ENCODE data around the gene TMEM256.

Gene TMEM256

DNA sequence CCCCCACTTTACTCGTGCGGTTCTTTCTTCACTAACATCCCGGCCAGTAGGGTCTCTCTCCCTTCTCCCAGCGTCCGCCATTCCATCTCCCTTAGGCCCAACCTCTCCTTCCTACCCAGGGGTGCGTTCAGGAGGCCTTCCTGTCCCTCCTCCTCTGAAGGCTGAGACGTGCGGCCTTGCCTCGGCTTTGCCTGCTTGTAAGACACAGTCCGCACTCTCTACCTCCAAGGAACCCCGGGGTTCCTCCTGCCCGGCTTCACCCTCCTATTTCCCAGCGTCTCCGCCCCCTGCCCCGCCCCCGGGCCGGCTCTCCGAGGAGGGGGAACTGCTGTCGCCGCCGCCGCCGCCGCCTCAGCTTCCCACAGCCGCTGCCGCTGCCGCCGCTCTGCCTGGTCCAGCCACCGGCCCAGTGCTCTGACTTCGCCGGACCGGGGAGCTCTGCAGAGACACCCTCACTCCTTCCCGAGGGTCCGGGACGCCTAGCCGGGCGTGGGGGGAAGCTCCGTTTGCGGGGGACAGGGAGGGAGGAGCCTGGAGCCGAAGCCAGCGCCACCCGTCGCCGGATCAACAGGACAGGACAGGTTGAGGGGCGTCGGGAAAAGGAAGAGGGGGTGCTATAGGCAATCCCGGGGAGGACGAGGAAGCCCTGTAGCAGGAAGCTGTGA is 34.2 kb upstream of the TMEM256 start:
- Mint-ChIP-seq H3K4me3 (peak overlapping the region; percentile 76), H3K9me3 (no peaks in the 10 kb centered on the region), H3K4me1 (ENCODE audit: low read depth) (peaks cover 27% of the 10 kb centered on the region), H3K36me3 (ENCODE audit: low read depth) (peaks cover 15% of the 10 kb centered on the region), H3K27me3 (ENCODE audit: low read depth) (peaks cover 37% of the 10 kb centered on the region), H3K27ac (peak overlapping the region; percentile 74)
- peak; percentile 37 for DNase-seq (ENCODE audit: low spot score)

DNA sequence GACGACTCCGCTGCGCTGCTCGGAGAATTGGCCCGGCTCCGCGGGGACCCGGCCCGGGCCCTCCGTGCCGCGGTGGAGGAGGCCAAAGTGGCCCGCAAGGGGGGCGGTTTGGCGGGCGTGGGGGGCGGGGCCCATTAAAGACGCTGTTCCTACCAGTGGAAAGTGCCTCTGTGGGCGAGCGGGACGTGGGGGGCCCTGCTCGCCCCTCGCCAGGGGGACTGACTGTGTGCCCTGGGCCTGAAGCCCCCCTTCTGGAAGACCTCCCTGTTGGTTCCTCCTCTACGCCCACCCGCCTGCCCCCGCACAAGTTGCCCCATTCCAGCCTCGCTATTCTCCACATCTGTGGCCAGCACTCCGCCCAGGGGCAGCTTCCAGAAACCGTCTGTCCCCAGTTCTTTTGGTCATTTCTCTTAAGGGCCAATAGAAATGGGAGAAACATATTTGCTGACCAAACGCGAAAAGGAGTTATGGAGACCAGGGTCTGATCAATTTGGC is 33.5 kb upstream of the TMEM256 start:
- peaks cover 15% of the 10 kb centered on the region for H3K36me3 Mint-ChIP-seq (ENCODE audit: low read depth)
- DNase-seq (ENCODE audit: low spot score) = no peak
- H3K27ac Mint-ChIP-seq = peak overlapping the region; percentile 74
- H3K27me3 Mint-ChIP-seq (ENCODE audit: low read depth) = peaks cover 33% of the 10 kb centered on the region
- no peaks in the 10 kb centered on the region for H3K9me3 Mint-ChIP-seq
- H3K4me3 Mint-ChIP-seq = peak overlapping the region; percentile 92
- peaks cover 27% of the 10 kb centered on the region for H3K4me1 Mint-ChIP-seq (ENCODE audit: low read depth)

DNA sequence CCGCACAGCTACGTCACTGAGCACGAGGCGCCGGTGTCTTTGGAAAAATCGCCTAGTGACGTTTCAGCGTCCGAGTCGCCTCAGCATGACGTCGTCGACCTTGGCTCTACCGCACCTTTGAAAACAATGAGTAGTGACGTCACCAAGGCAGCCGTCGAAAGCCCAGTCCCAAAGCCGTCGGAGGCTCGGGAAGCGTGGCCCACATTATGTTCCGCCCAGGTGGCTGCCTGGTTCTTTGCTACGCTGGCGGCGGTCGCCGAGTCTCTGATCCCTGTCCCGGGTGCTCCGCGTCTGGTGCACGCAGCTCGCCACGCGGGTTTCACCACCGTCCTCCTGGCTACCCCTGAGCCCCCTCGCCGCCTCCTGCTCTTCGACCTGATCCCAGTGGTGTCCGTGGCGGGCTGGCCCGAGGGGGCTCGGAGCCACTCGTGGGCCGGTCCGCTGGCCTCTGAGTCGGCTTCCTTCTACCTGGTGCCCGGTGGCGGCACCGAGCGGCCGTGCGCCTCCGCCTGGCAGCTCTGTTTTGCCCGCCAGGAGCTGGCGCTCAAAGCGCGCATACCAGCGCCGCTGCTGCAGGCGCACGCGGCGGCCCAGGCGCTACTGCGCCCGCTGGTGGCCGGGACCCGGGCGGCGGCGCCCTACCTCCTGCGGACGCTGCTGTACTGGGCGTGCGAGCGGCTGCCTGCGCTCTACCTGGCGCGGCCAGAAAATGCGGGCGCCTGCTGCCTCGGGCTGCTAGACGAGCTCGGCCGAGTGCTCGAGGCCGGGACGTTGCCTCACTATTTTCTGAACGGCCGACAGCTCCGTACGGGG is 32.9 kb upstream of the TMEM256 start:
- Mint-ChIP-seq H3K36me3 (ENCODE audit: low read depth) (peaks cover 15% of the 10 kb centered on the region), H3K27ac (peak overlapping the region; percentile 96), H3K4me3 (peak overlapping the region; percentile 92), H3K27me3 (ENCODE audit: low read depth) (peaks cover 29% of the 10 kb centered on the region), H3K9me3 (no peaks in the 10 kb centered on the region), H3K4me1 (ENCODE audit: low read depth) (peaks cover 27% of the 10 kb centered on the region)
- peak; percentile 86 for DNase-seq (ENCODE audit: low spot score)

DNA sequence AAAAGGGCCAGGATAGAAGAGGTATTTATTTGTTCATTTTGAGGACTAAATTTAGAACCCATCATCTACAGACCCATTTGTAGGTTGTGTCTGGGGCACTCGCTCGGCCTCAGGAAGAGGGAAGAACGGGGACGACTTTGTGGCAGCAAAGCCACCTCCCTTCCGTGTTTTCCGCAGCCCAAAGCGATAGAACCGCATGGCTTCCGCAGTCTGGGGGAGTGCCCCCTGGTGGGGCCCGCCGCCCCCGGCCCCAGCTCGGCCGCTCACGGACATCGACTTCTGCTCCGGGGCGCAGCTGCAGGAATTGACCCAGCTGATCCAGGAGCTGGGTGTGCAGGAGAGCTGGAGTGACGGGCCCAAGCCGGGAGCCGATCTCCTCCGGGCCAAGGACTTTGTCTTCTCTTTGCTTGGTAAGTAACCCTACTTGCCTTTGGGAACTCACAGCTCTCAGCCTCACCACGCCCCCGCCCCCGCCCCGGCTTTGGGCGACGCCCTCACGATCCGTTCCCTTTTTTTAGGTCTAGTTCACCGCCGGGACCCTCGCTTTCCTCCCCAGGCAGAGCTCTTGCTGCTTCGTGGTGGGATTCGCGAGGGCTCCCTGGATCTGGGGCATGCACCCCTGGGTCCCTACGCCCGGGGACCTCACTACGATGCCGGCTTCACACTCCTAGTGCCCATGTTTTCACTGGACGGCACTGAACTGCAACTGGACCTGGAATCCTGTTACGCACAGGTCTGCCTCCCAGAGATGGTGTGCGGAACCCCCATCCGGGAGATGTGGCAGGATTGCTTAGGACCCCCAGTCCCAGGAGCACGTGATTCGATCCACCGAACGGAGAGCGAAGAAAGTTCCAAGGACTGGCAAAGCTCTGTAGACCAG is 32.0 kb upstream of the TMEM256 start:
- Mint-ChIP-seq H3K4me1 (ENCODE audit: low read depth) (peaks cover 27% of the 10 kb centered on the region), H3K27me3 (ENCODE audit: low read depth) (peaks cover 24% of the 10 kb centered on the region), H3K36me3 (ENCODE audit: low read depth) (peaks cover 15% of the 10 kb centered on the region), H3K4me3 (peak overlapping the region; percentile 92), H3K9me3 (no peaks in the 10 kb centered on the region), H3K27ac (peak overlapping the region; percentile 96)
- peak; percentile 71 for DNase-seq (ENCODE audit: low spot score)

DNA sequence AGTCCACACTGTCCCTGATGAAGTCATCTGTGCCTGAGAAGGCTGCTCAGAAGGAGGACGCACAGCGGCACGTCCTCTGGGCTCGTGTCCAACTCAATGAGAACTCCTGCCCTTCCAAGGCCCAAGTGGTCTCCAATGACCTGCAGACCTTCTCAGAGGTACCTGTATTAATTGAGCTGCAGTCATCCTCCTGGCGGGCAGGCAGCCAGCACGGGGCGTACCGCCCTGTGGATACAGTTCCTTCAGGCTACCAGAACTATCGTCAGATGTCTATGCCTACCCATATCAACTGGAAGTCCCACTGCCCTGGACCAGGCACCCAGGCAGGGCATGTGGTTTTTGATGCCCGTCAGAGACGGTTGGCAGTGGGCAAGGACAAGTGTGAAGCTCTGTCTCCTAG is 28.4 kb upstream of the TMEM256 start:
- no peak for DNase-seq (ENCODE audit: low spot score)
- Mint-ChIP-seq H3K36me3 (ENCODE audit: low read depth) (peaks cover 2% of the 10 kb centered on the region), H3K9me3 (no peaks in the 10 kb centered on the region), H3K27ac (no peak overlapping the region), H3K27me3 (ENCODE audit: low read depth) (no peaks in the 10 kb centered on the region), H3K4me3 (no peak overlapping the region), H3K4me1 (ENCODE audit: low read depth) (peaks cover 5% of the 10 kb centered on the region)

DNA sequence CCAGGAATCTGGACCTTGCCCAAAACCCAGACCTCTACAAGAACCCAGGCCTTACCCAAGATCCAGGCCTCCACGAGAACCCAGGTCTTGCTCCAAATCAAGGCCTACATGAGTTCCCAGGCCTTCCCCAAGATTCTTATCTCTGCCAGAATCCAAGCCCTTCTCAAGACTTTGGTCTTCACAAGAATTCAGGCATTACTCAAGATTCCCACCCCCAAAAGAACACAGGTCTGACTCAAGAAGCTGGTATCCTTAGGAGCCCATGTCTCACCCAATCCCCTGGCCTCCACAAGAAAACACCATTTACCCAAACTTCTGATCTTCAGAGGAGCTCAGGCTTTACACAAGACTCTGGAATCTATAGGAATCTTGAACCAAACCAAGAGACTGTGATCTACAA is 27.3 kb upstream of the TMEM256 start:
- Mint-ChIP-seq H3K27me3 (ENCODE audit: low read depth) (no peaks in the 10 kb centered on the region), H3K36me3 (ENCODE audit: low read depth) (no peaks in the 10 kb centered on the region), H3K9me3 (no peaks in the 10 kb centered on the region), H3K4me1 (ENCODE audit: low read depth) (peaks cover under 1% of the 10 kb centered on the region), H3K4me3 (no peak overlapping the region), H3K27ac (no peak overlapping the region)
- DNase-seq (ENCODE audit: low spot score) = no peak

DNA sequence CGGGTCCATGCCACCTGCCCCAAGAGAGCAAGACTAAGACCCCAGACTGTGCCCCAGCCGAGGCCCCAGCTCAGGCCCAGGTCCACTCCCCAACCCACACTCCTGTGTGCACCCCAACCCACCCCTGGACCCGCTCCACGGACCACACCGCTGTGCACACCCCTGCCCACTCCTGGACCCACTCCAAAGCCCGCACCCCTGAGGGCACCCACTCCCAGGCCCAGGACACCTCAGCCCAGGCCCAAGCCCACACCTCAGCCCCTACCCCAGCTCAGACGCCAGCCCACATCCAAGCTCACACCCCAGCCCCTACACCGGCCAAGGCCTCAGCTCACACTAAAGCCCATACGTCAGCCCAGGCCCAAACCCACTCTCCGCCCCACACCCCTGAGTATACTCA is 25.8 kb upstream of the TMEM256 start:
- no peaks in the 10 kb centered on the region for H3K9me3 Mint-ChIP-seq

DNA sequence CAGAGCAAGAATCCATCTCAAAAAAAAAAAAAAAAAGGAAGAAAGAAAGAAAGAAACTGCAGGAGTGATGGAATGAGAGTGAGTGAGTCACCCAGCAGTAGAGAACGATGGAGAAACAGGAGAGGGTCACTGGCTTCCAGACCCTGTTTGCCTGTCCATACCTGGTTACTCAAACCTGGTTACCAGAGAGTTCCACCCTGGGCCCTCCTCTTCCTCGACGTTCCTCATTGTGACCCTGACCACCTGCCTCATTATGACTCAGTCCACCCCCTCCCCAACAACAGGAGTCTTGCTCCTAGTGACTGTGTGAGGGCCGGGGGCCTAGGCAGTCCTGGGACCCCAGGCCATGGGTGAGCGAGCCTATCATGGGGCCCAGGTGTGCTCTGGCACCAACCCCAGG is 24.7 kb upstream of the TMEM256 start, which contains the start of gene SPEM3:
Gene SPEM3, plus strand, starts transcription at position 301 of the 400 bp plus-strand sequence. Its CDS starts 46 bp downstream, at position 347.
- Mint-ChIP-seq H3K27ac (no peak within 1 kb of the TSS), H3K27me3 (ENCODE audit: low read depth) (no peaks in the 10 kb centered on the region), H3K36me3 (ENCODE audit: low read depth) (no peaks in the 10 kb centered on the region), H3K9me3 (no peaks in the 10 kb centered on the region), H3K4me3 (no peak within 1 kb of the TSS), H3K4me1 (ENCODE audit: low read depth) (no peaks in the 10 kb centered on the region)
- no peak for DNase-seq (ENCODE audit: low spot score)

More for the DNA sequence above, 25.8 kb upstream of the TMEM256 start:
- DNase-seq (ENCODE audit: low spot score) = no peak
- no peaks in the 10 kb centered on the region for H3K36me3 Mint-ChIP-seq (ENCODE audit: low read depth)
- no peak overlapping the region for H3K4me3 Mint-ChIP-seq
- no peaks in the 10 kb centered on the region for H3K4me1 Mint-ChIP-seq (ENCODE audit: low read depth)
- H3K27ac Mint-ChIP-seq = no peak overlapping the region
- H3K27me3 Mint-ChIP-seq (ENCODE audit: low read depth) = no peaks in the 10 kb centered on the region

DNA sequence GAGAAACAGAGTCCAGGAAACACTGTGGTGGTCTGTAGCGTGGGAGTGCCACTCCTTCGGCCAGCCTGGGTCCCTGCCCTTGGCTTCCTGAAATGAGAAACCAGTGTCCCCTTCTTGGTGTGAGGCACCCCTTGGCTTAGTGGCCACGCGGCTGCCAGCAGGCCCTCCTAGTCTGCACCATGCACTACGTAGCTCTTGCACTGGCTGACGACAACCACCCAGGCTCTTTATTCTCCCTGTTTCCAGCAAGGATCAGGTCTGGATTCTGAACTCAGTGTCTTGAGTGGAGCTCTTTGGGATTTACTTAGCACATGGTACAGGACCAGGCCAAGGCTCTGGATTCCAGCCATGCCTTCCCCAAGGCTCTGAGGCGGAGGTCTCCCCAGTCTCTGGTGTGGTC is 23.7 kb upstream of the TMEM256 start:
- DNase-seq (ENCODE audit: low spot score) = no peak
- no peaks in the 10 kb centered on the region for H3K9me3 Mint-ChIP-seq
- H3K27me3 Mint-ChIP-seq (ENCODE audit: low read depth) = no peaks in the 10 kb centered on the region
- H3K27ac Mint-ChIP-seq = no peak overlapping the region
- no peak overlapping the region for H3K4me3 Mint-ChIP-seq
- no peaks in the 10 kb centered on the region for H3K4me1 Mint-ChIP-seq (ENCODE audit: low read depth)
- H3K36me3 Mint-ChIP-seq (ENCODE audit: low read depth) = no peaks in the 10 kb centered on the region

DNA sequence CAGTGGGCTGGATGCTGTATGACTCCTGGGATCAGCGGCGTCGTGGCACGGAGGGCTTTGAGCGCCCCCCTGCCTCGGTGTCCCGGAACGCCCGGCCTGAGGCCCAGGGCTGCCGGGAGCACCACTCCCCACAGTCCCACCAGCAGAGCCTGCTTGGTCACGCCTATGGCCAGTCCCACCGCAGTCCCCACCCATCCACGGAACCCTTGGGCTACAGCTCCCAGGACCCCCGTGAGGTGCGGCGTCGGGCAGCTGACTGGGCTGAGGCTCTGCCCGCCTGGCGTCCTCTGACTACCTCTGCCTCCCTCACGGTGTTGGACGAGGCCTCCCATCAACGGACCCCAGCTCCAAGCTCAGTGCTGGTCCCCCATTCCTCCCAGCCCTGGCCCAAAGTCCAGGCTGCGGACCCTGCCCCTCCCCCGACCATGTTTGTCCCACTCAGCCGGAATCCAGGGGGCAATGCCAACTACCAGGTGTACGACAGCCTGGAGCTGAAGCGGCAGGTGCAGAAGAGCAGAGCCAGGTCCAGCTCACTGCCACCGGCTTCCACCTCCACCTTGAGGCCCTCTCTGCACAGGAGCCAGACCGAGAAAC is 23.1 kb upstream of the TMEM256 start:
- DNase-seq (ENCODE audit: low spot score) = no peak
- Mint-ChIP-seq H3K27me3 (ENCODE audit: low read depth) (no peaks in the 10 kb centered on the region), H3K4me1 (ENCODE audit: low read depth) (no peaks in the 10 kb centered on the region), H3K4me3 (no peak overlapping the region), H3K9me3 (no peaks in the 10 kb centered on the region), H3K27ac (no peak overlapping the region), H3K36me3 (ENCODE audit: low read depth) (no peaks in the 10 kb centered on the region)

DNA sequence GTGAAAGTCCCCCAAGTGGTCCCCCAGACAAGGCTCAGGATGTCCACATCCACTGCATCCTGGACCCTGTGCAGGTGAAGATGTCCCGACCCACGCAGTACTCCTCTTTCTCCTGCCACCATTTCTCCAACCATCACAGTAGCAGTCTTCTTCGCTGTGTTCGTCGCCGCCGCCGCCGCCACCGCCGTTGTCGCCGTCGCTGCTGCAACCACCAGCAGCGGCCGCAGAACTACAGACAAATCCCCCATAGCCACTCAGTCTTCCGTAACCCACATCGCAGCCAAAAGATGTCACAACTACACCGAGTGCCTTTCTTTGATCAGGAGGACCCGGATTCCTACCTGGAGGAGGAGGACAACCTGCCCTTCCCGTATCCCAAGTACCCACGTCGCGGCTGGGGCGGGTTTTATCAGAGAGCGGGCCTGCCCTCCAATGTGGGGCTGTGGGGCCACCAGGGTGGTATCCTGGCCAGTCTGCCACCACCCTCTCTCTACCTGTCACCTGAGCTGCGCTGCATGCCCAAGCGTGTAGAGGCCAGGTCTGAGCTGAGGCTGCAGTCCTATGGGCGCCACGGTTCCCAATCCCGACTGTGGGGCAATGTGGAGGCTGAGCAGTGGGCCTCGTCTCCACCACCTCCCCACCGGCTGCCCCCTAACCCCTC is 22.4 kb upstream of the TMEM256 start:
- no peak overlapping the region for H3K4me3 Mint-ChIP-seq
- DNase-seq (ENCODE audit: low spot score) = no peak
- H3K9me3 Mint-ChIP-seq = no peaks in the 10 kb centered on the region
- no peaks in the 10 kb centered on the region for H3K36me3 Mint-ChIP-seq (ENCODE audit: low read depth)
- no peaks in the 10 kb centered on the region for H3K27me3 Mint-ChIP-seq (ENCODE audit: low read depth)
- H3K27ac Mint-ChIP-seq = no peak overlapping the region
- H3K4me1 Mint-ChIP-seq (ENCODE audit: low read depth) = no peaks in the 10 kb centered on the region

DNA sequence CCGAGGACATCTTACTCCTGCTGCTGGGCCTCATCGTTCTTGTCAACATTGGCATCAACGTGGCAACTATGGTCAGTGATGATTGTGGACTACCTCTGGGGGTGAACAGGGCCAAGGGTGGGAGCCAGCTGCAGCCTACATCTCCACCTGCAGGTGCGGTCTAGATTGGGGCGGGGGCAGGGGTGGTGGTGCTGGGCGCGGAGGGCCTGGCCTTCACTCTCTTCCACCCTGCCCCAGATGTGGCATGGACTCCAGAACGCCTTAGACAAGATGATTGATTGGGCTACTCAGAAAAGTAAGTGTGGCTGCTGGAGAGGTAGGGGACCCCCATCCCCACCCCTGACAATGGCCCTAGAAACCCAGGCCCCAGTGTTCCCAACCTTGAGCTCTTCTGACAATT is 21.9 kb upstream of the TMEM256 start:
- no peaks in the 10 kb centered on the region for H3K36me3 Mint-ChIP-seq (ENCODE audit: low read depth)
- no peak for DNase-seq (ENCODE audit: low spot score)
- no peaks in the 10 kb centered on the region for H3K4me1 Mint-ChIP-seq (ENCODE audit: low read depth)
- no peak overlapping the region for H3K27ac Mint-ChIP-seq
- no peaks in the 10 kb centered on the region for H3K9me3 Mint-ChIP-seq
- H3K27me3 Mint-ChIP-seq (ENCODE audit: low read depth) = no peaks in the 10 kb centered on the region
- H3K4me3 Mint-ChIP-seq = no peak overlapping the region

DNA sequence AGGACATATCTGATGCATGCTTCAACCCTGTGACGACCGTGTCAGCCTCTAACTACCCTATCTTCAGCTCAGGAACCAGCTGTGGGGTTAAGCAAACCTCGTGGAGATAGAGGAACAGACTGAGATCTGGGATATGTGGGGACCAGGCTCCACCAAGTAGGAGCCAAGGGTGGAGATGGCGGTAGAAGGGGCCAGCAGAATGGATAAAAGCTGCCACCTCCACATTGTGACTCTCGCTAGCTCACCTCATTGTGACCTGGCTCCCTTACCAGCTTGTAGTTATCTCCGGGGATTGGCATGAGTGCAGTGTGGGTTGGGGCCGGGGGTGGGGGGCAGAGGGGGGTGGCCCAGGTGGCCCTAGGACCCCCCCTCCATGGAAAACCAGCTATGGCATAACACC is 21.4 kb upstream of the TMEM256 start, which contains the start of gene SPEM2:
Gene SPEM2, plus strand, starts transcription at position 301 of the 400 bp plus-strand sequence. Its CDS starts 73 bp downstream, at position 374.
- H3K36me3 Mint-ChIP-seq (ENCODE audit: low read depth) = no peaks in the 10 kb centered on the region
- no peaks in the 10 kb centered on the region for H3K9me3 Mint-ChIP-seq
- no peaks in the 10 kb centered on the region for H3K27me3 Mint-ChIP-seq (ENCODE audit: low read depth)
- H3K4me1 Mint-ChIP-seq (ENCODE audit: low read depth) = no peaks in the 10 kb centered on the region
- no peak for DNase-seq (ENCODE audit: low spot score)
- no peak within 1 kb of the TSS for H3K4me3 Mint-ChIP-seq
- H3K27ac Mint-ChIP-seq = no peak within 1 kb of the TSS
